ENCODE measurements around the gene POC1B. TPM values are rescaled to one million over a fixed set of nuclear protein-coding genes. Genes with fewer than 3 reads are reported as not detected.

POC1B gene
- total RNA-seq, 1 experiment from 2014 or later: 17.8 TPM

DNA sequence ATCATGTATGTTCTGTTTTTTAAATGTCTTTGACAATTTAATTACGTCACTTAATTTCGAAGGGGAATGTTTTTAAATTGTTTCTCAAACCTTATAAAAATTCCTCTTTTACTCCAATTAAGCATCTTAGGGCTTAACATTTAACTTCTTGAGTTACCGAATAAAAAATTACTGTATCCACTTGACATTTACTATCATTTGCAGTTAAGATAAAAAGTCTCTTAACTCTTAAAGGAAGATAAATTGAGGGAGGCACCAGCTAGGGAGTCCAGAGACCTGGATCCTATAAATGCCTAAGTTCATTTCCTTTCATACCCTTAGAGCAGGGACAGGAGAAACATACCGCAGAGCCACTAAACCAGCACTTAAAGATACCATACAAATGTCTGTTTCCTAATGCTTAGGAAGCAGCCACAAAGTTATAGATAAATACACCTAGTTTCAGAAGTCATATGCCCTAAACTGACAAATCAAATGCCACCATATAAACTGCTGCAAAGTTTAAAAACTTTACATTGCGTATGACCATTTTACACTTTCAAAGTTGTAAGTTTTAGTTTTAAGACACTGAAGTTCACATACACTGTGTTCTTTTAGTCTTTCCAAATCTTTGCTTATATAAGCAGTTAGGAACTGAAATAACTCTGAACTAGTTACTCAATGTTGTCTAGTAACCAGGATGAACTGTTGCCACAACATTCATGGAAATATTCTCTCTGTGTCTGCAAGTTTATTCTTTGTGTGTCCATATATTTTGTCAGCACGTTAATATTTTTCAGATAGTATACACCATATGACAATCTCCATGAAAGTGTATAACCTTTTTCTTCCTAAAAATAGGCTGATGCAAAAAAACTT is 72.5 kb downstream of the POC1B start (continued):
- TF ChIP-seq, protein P1, sequence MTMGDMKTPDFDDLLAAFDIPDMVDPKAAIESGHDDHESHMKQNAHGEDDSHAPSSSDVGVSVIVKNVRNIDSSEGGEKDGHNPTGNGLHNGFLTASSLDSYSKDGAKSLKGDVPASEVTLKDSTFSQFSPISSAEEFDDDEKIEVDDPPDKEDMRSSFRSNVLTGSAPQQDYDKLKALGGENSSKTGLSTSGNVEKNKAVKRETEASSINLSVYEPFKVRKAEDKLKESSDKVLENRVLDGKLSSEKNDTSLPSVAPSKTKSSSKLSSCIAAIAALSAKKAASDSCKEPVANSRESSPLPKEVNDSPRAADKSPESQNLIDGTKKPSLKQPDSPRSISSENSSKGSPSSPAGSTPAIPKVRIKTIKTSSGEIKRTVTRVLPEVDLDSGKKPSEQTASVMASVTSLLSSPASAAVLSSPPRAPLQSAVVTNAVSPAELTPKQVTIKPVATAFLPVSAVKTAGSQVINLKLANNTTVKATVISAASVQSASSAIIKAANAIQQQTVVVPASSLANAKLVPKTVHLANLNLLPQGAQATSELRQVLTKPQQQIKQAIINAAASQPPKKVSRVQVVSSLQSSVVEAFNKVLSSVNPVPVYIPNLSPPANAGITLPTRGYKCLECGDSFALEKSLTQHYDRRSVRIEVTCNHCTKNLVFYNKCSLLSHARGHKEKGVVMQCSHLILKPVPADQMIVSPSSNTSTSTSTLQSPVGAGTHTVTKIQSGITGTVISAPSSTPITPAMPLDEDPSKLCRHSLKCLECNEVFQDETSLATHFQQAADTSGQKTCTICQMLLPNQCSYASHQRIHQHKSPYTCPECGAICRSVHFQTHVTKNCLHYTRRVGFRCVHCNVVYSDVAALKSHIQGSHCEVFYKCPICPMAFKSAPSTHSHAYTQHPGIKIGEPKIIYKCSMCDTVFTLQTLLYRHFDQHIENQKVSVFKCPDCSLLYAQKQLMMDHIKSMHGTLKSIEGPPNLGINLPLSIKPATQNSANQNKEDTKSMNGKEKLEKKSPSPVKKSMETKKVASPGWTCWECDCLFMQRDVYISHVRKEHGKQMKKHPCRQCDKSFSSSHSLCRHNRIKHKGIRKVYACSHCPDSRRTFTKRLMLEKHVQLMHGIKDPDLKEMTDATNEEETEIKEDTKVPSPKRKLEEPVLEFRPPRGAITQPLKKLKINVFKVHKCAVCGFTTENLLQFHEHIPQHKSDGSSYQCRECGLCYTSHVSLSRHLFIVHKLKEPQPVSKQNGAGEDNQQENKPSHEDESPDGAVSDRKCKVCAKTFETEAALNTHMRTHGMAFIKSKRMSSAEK (CRISPR knock-in tag; IDR thresholded peaks at IDR 0.05; ENCODE audit: borderline replicate concordance): no peak
- TF ChIP-seq, protein P2, sequence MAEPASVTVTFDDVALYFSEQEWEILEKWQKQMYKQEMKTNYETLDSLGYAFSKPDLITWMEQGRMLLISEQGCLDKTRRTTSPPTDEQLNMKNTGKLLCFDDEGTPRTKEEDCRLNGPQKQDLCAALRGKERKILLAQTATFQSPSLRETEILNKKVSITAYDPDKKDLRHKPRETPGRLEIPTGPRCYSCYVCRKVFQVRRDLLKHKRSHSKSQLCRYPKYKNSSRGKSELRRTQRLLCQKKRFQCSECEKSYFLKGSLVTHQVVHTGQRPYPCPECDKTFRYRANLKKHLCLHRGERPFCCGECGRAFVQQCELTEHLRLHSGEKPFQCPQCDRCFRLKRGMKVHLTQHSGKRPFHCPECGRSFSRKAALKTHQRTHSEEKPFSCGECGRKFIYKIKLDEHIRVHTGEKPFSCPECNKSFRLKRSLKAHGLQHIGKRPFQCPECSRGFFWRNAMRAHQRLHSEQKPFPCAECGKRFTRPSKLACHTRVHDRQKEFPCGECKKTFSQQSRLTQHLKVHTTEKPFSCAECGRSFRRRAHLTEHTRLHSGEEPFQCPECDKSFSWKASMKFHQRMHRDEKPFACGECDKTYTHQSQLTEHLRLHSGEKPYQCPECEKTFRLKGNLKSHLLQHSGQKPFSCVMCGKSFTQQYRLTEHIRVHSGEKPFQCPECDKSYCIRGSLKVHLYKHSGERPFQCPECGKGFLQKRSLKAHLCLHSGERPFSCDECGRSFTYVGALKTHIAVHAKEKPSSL (CRISPR knock-in tag; conservative IDR thresholded peaks at IDR 0.05): no peak
- TF ChIP-seq CREM (CRISPR knock-in tag; IDR thresholded peaks at IDR 0.05) (no peak), FOXJ3 (CRISPR knock-in tag; IDR thresholded peaks at IDR 0.05; ENCODE audit: borderline replicate concordance) (no peak), NR3C1 (CRISPR knock-in tag; conservative IDR thresholded peaks at IDR 0.05; ENCODE audit: low read depth) (no peak), JUN (CRISPR knock-in tag; IDR thresholded peaks at IDR 0.05) (no peak)
- TF ChIP-seq, protein P3, sequence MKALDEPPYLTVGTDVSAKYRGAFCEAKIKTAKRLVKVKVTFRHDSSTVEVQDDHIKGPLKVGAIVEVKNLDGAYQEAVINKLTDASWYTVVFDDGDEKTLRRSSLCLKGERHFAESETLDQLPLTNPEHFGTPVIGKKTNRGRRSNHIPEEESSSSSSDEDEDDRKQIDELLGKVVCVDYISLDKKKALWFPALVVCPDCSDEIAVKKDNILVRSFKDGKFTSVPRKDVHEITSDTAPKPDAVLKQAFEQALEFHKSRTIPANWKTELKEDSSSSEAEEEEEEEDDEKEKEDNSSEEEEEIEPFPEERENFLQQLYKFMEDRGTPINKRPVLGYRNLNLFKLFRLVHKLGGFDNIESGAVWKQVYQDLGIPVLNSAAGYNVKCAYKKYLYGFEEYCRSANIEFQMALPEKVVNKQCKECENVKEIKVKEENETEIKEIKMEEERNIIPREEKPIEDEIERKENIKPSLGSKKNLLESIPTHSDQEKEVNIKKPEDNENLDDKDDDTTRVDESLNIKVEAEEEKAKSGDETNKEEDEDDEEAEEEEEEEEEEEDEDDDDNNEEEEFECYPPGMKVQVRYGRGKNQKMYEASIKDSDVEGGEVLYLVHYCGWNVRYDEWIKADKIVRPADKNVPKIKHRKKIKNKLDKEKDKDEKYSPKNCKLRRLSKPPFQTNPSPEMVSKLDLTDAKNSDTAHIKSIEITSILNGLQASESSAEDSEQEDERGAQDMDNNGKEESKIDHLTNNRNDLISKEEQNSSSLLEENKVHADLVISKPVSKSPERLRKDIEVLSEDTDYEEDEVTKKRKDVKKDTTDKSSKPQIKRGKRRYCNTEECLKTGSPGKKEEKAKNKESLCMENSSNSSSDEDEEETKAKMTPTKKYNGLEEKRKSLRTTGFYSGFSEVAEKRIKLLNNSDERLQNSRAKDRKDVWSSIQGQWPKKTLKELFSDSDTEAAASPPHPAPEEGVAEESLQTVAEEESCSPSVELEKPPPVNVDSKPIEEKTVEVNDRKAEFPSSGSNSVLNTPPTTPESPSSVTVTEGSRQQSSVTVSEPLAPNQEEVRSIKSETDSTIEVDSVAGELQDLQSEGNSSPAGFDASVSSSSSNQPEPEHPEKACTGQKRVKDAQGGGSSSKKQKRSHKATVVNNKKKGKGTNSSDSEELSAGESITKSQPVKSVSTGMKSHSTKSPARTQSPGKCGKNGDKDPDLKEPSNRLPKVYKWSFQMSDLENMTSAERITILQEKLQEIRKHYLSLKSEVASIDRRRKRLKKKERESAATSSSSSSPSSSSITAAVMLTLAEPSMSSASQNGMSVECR (CRISPR knock-in tag; IDR thresholded peaks at IDR 0.05; ENCODE audit: borderline replicate concordance): no peak
- TF ChIP-seq, protein P4, sequence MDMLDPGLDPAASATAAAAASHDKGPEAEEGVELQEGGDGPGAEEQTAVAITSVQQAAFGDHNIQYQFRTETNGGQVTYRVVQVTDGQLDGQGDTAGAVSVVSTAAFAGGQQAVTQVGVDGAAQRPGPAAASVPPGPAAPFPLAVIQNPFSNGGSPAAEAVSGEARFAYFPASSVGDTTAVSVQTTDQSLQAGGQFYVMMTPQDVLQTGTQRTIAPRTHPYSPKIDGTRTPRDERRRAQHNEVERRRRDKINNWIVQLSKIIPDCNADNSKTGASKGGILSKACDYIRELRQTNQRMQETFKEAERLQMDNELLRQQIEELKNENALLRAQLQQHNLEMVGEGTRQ (CRISPR knock-in tag; IDR thresholded peaks at IDR 0.05): no peak
- TF ChIP-seq, protein P5, sequence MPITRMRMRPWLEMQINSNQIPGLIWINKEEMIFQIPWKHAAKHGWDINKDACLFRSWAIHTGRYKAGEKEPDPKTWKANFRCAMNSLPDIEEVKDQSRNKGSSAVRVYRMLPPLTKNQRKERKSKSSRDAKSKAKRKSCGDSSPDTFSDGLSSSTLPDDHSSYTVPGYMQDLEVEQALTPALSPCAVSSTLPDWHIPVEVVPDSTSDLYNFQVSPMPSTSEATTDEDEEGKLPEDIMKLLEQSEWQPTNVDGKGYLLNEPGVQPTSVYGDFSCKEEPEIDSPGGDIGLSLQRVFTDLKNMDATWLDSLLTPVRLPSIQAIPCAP (CRISPR knock-in tag; IDR thresholded peaks at IDR 0.05): no peak
- TF ChIP-seq, protein P6, sequence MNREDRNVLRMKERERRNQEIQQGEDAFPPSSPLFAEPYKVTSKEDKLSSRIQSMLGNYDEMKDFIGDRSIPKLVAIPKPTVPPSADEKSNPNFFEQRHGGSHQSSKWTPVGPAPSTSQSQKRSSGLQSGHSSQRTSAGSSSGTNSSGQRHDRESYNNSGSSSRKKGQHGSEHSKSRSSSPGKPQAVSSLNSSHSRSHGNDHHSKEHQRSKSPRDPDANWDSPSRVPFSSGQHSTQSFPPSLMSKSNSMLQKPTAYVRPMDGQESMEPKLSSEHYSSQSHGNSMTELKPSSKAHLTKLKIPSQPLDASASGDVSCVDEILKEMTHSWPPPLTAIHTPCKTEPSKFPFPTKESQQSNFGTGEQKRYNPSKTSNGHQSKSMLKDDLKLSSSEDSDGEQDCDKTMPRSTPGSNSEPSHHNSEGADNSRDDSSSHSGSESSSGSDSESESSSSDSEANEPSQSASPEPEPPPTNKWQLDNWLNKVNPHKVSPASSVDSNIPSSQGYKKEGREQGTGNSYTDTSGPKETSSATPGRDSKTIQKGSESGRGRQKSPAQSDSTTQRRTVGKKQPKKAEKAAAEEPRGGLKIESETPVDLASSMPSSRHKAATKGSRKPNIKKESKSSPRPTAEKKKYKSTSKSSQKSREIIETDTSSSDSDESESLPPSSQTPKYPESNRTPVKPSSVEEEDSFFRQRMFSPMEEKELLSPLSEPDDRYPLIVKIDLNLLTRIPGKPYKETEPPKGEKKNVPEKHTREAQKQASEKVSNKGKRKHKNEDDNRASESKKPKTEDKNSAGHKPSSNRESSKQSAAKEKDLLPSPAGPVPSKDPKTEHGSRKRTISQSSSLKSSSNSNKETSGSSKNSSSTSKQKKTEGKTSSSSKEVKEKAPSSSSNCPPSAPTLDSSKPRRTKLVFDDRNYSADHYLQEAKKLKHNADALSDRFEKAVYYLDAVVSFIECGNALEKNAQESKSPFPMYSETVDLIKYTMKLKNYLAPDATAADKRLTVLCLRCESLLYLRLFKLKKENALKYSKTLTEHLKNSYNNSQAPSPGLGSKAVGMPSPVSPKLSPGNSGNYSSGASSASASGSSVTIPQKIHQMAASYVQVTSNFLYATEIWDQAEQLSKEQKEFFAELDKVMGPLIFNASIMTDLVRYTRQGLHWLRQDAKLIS (CRISPR knock-in tag; IDR thresholded peaks at IDR 0.05; ENCODE audit: borderline replicate concordance): no peak

All from WTC11 (cell line).